WTC11 (cell line): ENCODE measurements around the gene STARD7. TPM values are rescaled to one million over a fixed set of nuclear protein-coding genes. Genes with fewer than 3 reads are reported as not detected.

ENCODE experiments used
- ATAC-seq: fragments of 200-7000 bp; cut with Tn5 transposase; 2 replicates; pipeline ENCODE4 v1.10.0; 2021; ENCODE audit warnings: mild to moderate bottlenecking, moderate library complexity
- CTCF ChIA-PET: fragments of 300-600 bp; sonication (Branson Sonifier 250); formaldehyde crosslinking; loops from one replicate; lab custom pipeline; 2021; ENCODE audit warnings: antibody characterized with exemption; lab: Charles Lee
- POLR2A ChIA-PET: fragments of 350-600 bp; sonication (Branson Sonifier 250); formaldehyde crosslinking; loops from one replicate; lab custom pipeline; 2021; ENCODE audit warnings: antibody characterized with exemption; lab: Charles Lee
- DNase-seq: peaks from one replicate; pipeline ENCODE4 v3.0.0; 2021; ENCODE audit warnings: low spot score
- H3K27ac Mint-ChIP-seq: 2 replicates; pipeline ENCODE4 v1.8.0; 2021; ENCODE audit warnings: mixed read lengths
- H3K27me3 Mint-ChIP-seq: 2 replicates; pipeline ENCODE4 v1.8.0; 2021; ENCODE audit warnings: low read depth, mild to moderate bottlenecking, moderate library complexity, mixed read lengths
- H3K36me3 Mint-ChIP-seq: 2 replicates; pipeline ENCODE4 v1.8.0; 2021; ENCODE audit warnings: mixed read lengths
- H3K4me1 Mint-ChIP-seq: 2 replicates; pipeline ENCODE4 v1.8.0; 2022; ENCODE audit warnings: mixed read lengths
- H3K4me3 Mint-ChIP-seq: 2 replicates; pipeline ENCODE4 v1.8.0; 2021; ENCODE audit warnings: mild to moderate bottlenecking, moderate library complexity, mixed read lengths
- H3K9me3 Mint-ChIP-seq: 2 replicates; pipeline ENCODE4 v1.8.0; 2021; ENCODE audit warnings: mixed read lengths
- FOXP1 ChIP-seq: sonication (generic); formaldehyde crosslinking; IDR thresholded peaks from 2 replicates; pipeline ENCODE4 v1.8.0; 2022; ENCODE audit warnings: missing genetic modification reagents, mild to moderate bottlenecking, moderate library complexity, borderline replicate concordance
- GABPB1 ChIP-seq: sonication (generic); formaldehyde crosslinking; IDR thresholded peaks from 2 replicates; pipeline ENCODE4 v1.8.1; 2023; ENCODE audit warnings: mild to moderate bottlenecking, missing genetic modification reagents
- HMGA2 ChIP-seq: fragments of 250-450 bp; sonication (Bioruptor Pico); IDR thresholded peaks from 2 replicates; pipeline ENCODE4 v1.4.0; 2021; ENCODE audit warnings: mild to moderate bottlenecking, moderate library complexity
- IRF2 ChIP-seq: sonication (generic); formaldehyde crosslinking; IDR thresholded peaks from 2 replicates; pipeline ENCODE4 v1.8.0; 2022; ENCODE audit warnings: low read depth, missing genetic modification reagents, borderline replicate concordance
- MYBL2 ChIP-seq: sonication (generic); formaldehyde crosslinking; IDR thresholded peaks from 2 replicates; pipeline ENCODE4 v1.8.1; 2023; ENCODE audit warnings: mild to moderate bottlenecking, moderate library complexity, missing genetic modification reagents
- NR1H2 ChIP-seq: sonication (generic); formaldehyde crosslinking; IDR thresholded peaks from 2 replicates; pipeline ENCODE4 v1.9.0; 2021; ENCODE audit warnings: mild to moderate bottlenecking, moderate library complexity, missing genetic modification reagents
- NR2C2 ChIP-seq: sonication (generic); formaldehyde crosslinking; IDR thresholded peaks from 2 replicates; pipeline ENCODE4 v1.8.0; 2022; ENCODE audit warnings: mild to moderate bottlenecking, missing genetic modification reagents
- PRRX2 ChIP-seq: fragments of 250-450 bp; sonication (Bioruptor Pico); IDR thresholded peaks from 2 replicates; pipeline ENCODE4 v1.8.0; 2021; ENCODE audit warnings: mild to moderate bottlenecking
- RORB ChIP-seq: fragments of 250-450 bp; sonication (Bioruptor Pico); IDR thresholded peaks from 2 replicates; pipeline ENCODE4 v1.9.0; 2021; ENCODE audit warnings: mild to moderate bottlenecking
- SMAD3 ChIP-seq: sonication (generic); formaldehyde crosslinking; IDR thresholded peaks from 2 replicates; pipeline ENCODE4 v1.8.0; 2022; ENCODE audit warnings: missing genetic modification reagents, mild to moderate bottlenecking, borderline replicate concordance
- SP1 ChIP-seq: sonication (generic); formaldehyde crosslinking; conservative IDR thresholded peaks from 2 replicates; pipeline ENCODE4 v1.8.1; 2022; ENCODE audit warnings: missing genetic modification reagents
- TEAD1 ChIP-seq: sonication (generic); formaldehyde crosslinking; IDR thresholded peaks from 2 replicates; pipeline ENCODE4 v1.8.0; 2022; ENCODE audit warnings: mild to moderate bottlenecking, missing genetic modification reagents
- TEAD4 ChIP-seq: sonication (generic); formaldehyde crosslinking; IDR thresholded peaks from 2 replicates; pipeline ENCODE4 v1.8.0; 2022; ENCODE audit warnings: mild to moderate bottlenecking, missing genetic modification reagents
- ZBTB21 ChIP-seq: sonication (generic); formaldehyde crosslinking; IDR thresholded peaks from 2 replicates; pipeline ENCODE4 v1.8.1; 2023; ENCODE audit warnings: mild to moderate bottlenecking, missing genetic modification reagents, borderline replicate concordance
- ZNF138 ChIP-seq: sonication (generic); formaldehyde crosslinking; conservative IDR thresholded peaks from 2 replicates; pipeline ENCODE4 v1.8.1; 2022; ENCODE audit warnings: mild to moderate bottlenecking, moderate library complexity, missing genetic modification reagents
- ZNF416 ChIP-seq: fragments of 250-450 bp; sonication (Bioruptor Pico); IDR thresholded peaks from 2 replicates; pipeline ENCODE4 v1.9.0; 2021; ENCODE audit warnings: mild to moderate bottlenecking, inconsistent platforms
- ZNF423 ChIP-seq: fragments of 250-450 bp; sonication (Bioruptor Pico); IDR thresholded peaks from 2 replicates; pipeline ENCODE4 v2.1.2; 2022; ENCODE audit warnings: mild to moderate bottlenecking, moderate library complexity
- total RNA-seq: library from RNA; stranded (reverse); gene quantifications from 3 replicates; pipeline ENCODE4 v1.2.3, GENCODE V29; 2021
- TF ChIP-seq, protein P1 (sequence below): sonication (generic); formaldehyde crosslinking; IDR thresholded peaks from 2 replicates; pipeline ENCODE4 v1.8.1; 2023; ENCODE audit warnings: mild to moderate bottlenecking, missing genetic modification reagents
- TF ChIP-seq, protein P2 (sequence below): fragments of 250-450 bp; sonication (Bioruptor Pico); IDR thresholded peaks from 2 replicates; pipeline ENCODE4 v1.9.0; 2021; ENCODE audit warnings: mild to moderate bottlenecking
- TF ChIP-seq, protein P3 (sequence below): sonication (generic); formaldehyde crosslinking; IDR thresholded peaks from 2 replicates; pipeline ENCODE4 v1.8.1; 2022; ENCODE audit warnings: mild to moderate bottlenecking, moderate library complexity, missing genetic modification reagents
- TF ChIP-seq, protein P4 (sequence below): fragments of 250-450 bp; sonication (Bioruptor Pico); IDR thresholded peaks from 2 replicates; pipeline ENCODE4 v1.8.0; 2021; ENCODE audit warnings: mild to moderate bottlenecking
- TF ChIP-seq, protein P5 (sequence below): fragments of 250-450 bp; sonication (Bioruptor Pico); conservative IDR thresholded peaks from 2 replicates; pipeline ENCODE4 v1.9.0; 2021; ENCODE audit warnings: mild to moderate bottlenecking
- TF ChIP-seq, protein P6 (sequence below): sonication (generic); formaldehyde crosslinking; IDR thresholded peaks from 2 replicates; pipeline ENCODE4 v1.8.1; 2022; ENCODE audit warnings: mild to moderate bottlenecking, missing genetic modification reagents, moderate library complexity, borderline replicate concordance
- TF ChIP-seq, protein P7 (sequence below): sonication (generic); formaldehyde crosslinking; IDR thresholded peaks from 2 replicates; pipeline ENCODE4 v1.8.0; 2022; ENCODE audit warnings: mild to moderate bottlenecking, missing genetic modification reagents
- TF ChIP-seq, protein P8 (sequence below): fragments of 200-600 bp; IDR thresholded peaks from 2 replicates; pipeline ENCODE4 v1.8.0; 2022; ENCODE audit warnings: antibody characterized with exemption

STARD7 gene
- total RNA-seq, 1 experiment from 2014 or later: 217 TPM

DNA sequence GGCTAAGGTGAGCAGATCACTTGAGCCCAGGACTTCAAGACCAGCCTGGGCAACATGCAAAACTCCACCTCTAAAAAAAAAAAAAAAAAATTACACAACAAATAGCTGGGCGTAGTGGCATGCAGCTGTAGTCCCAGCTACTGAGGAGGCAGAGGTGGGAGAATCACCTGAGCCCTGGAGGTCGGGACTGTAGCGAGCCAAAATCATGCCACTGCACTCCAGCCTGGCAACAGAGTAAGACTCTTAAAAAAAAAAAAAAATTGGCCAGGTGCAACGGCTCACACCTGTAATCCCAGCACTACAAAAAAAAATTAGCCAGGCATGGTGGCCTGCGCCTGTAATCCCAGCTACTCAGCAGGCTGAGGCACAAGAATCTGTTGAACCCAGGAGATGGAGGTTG, 7.3 kb downstream of the STARD7 start (continued):
- TF ChIP-seq FOXP1 (CRISPR knock-in tag): no peak
- TF ChIP-seq HMGA2 (CRISPR knock-in tag): no peak
- no peak for TF ChIP-seq TEAD4 (CRISPR knock-in tag)
- TF ChIP-seq, protein P1, sequence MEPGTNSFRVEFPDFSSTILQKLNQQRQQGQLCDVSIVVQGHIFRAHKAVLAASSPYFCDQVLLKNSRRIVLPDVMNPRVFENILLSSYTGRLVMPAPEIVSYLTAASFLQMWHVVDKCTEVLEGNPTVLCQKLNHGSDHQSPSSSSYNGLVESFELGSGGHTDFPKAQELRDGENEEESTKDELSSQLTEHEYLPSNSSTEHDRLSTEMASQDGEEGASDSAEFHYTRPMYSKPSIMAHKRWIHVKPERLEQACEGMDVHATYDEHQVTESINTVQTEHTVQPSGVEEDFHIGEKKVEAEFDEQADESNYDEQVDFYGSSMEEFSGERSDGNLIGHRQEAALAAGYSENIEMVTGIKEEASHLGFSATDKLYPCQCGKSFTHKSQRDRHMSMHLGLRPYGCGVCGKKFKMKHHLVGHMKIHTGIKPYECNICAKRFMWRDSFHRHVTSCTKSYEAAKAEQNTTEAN (CRISPR knock-in tag): no peak
- no peak for TF ChIP-seq ZNF423
- TF ChIP-seq MYBL2 (CRISPR knock-in tag): no peak
- TF ChIP-seq SMAD3: no peak
- TF ChIP-seq, protein P2, sequence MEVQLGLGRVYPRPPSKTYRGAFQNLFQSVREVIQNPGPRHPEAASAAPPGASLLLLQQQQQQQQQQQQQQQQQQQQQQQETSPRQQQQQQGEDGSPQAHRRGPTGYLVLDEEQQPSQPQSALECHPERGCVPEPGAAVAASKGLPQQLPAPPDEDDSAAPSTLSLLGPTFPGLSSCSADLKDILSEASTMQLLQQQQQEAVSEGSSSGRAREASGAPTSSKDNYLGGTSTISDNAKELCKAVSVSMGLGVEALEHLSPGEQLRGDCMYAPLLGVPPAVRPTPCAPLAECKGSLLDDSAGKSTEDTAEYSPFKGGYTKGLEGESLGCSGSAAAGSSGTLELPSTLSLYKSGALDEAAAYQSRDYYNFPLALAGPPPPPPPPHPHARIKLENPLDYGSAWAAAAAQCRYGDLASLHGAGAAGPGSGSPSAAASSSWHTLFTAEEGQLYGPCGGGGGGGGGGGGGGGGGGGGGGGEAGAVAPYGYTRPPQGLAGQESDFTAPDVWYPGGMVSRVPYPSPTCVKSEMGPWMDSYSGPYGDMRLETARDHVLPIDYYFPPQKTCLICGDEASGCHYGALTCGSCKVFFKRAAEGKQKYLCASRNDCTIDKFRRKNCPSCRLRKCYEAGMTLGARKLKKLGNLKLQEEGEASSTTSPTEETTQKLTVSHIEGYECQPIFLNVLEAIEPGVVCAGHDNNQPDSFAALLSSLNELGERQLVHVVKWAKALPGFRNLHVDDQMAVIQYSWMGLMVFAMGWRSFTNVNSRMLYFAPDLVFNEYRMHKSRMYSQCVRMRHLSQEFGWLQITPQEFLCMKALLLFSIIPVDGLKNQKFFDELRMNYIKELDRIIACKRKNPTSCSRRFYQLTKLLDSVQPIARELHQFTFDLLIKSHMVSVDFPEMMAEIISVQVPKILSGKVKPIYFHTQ (CRISPR knock-in tag): no peak
- no peak for TF ChIP-seq ZBTB21 (CRISPR knock-in tag)
- TF ChIP-seq, all 79 proteins: peak for 0

DNA sequence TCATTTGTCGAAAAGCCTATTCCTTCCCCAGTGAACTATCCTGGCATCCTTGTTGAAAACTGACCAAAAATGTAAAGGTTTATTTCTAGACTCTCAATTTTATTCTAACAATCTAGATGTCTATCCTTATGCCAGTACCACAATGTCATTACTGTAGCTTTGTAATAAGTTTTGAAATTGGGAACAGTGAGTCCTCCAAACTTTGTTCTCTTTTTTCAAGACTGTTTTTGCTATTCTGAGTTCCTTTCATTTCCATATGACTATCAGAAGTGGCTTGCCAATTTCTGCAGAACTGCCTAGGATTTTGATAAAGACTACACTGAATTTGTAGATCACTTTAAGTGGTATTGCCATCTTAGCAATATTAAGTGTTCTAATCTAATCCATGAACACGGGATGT, 9.7 kb downstream of the STARD7 start:
- Mint-ChIP-seq H3K9me3 (no peaks in the 10 kb centered on the region), H3K27me3 (no peaks in the 10 kb centered on the region), H3K4me3 (no peak overlapping the region), H3K4me1 (peaks cover 41% of the 10 kb centered on the region), H3K36me3 (peaks cover 18% of the 10 kb centered on the region), H3K27ac (no peak overlapping the region)
- no peak for DNase-seq
- CTCF ChIA-PET: interaction anchor here (1.0 kb wide), 1 partner anchor 25 kb away, joined by 4 read pairs; no protein-coding TSS in a partner anchor
- POLR2A ChIA-PET: no interaction called here
- no peak for ATAC-seq
- TF ChIP-seq ZNF416 (CRISPR knock-in tag) (no peak), RORB (no peak), ZNF138 (CRISPR knock-in tag) (no peak), NR1H2 (CRISPR knock-in tag) (no peak), SP1 (CRISPR knock-in tag) (no peak), GABPB1 (CRISPR knock-in tag) (no peak), TEAD4 (CRISPR knock-in tag) (no peak), IRF2 (CRISPR knock-in tag) (no peak), TEAD1 (CRISPR knock-in tag) (no peak), NR2C2 (CRISPR knock-in tag) (no peak), PRRX2 (CRISPR knock-in tag) (no peak)
- TF ChIP-seq, protein P3, sequence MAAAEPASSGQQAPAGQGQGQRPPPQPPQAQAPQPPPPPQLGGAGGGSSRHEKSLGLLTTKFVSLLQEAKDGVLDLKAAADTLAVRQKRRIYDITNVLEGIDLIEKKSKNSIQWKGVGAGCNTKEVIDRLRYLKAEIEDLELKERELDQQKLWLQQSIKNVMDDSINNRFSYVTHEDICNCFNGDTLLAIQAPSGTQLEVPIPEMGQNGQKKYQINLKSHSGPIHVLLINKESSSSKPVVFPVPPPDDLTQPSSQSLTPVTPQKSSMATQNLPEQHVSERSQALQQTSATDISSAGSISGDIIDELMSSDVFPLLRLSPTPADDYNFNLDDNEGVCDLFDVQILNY (CRISPR knock-in tag): no peak
- TF ChIP-seq, protein P4, sequence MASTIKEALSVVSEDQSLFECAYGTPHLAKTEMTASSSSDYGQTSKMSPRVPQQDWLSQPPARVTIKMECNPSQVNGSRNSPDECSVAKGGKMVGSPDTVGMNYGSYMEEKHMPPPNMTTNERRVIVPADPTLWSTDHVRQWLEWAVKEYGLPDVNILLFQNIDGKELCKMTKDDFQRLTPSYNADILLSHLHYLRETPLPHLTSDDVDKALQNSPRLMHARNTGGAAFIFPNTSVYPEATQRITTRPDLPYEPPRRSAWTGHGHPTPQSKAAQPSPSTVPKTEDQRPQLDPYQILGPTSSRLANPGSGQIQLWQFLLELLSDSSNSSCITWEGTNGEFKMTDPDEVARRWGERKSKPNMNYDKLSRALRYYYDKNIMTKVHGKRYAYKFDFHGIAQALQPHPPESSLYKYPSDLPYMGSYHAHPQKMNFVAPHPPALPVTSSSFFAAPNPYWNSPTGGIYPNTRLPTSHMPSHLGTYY (CRISPR knock-in tag): no peak
- TF ChIP-seq, protein P5, sequence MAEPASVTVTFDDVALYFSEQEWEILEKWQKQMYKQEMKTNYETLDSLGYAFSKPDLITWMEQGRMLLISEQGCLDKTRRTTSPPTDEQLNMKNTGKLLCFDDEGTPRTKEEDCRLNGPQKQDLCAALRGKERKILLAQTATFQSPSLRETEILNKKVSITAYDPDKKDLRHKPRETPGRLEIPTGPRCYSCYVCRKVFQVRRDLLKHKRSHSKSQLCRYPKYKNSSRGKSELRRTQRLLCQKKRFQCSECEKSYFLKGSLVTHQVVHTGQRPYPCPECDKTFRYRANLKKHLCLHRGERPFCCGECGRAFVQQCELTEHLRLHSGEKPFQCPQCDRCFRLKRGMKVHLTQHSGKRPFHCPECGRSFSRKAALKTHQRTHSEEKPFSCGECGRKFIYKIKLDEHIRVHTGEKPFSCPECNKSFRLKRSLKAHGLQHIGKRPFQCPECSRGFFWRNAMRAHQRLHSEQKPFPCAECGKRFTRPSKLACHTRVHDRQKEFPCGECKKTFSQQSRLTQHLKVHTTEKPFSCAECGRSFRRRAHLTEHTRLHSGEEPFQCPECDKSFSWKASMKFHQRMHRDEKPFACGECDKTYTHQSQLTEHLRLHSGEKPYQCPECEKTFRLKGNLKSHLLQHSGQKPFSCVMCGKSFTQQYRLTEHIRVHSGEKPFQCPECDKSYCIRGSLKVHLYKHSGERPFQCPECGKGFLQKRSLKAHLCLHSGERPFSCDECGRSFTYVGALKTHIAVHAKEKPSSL: no peak
- TF ChIP-seq, protein P6, sequence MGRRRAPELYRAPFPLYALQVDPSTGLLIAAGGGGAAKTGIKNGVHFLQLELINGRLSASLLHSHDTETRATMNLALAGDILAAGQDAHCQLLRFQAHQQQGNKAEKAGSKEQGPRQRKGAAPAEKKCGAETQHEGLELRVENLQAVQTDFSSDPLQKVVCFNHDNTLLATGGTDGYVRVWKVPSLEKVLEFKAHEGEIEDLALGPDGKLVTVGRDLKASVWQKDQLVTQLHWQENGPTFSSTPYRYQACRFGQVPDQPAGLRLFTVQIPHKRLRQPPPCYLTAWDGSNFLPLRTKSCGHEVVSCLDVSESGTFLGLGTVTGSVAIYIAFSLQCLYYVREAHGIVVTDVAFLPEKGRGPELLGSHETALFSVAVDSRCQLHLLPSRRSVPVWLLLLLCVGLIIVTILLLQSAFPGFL (CRISPR knock-in tag): no peak
- TF ChIP-seq, protein P7, sequence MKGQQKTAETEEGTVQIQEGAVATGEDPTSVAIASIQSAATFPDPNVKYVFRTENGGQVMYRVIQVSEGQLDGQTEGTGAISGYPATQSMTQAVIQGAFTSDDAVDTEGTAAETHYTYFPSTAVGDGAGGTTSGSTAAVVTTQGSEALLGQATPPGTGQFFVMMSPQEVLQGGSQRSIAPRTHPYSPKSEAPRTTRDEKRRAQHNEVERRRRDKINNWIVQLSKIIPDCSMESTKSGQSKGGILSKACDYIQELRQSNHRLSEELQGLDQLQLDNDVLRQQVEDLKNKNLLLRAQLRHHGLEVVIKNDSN (CRISPR knock-in tag): no peak
- TF ChIP-seq, protein P8, sequence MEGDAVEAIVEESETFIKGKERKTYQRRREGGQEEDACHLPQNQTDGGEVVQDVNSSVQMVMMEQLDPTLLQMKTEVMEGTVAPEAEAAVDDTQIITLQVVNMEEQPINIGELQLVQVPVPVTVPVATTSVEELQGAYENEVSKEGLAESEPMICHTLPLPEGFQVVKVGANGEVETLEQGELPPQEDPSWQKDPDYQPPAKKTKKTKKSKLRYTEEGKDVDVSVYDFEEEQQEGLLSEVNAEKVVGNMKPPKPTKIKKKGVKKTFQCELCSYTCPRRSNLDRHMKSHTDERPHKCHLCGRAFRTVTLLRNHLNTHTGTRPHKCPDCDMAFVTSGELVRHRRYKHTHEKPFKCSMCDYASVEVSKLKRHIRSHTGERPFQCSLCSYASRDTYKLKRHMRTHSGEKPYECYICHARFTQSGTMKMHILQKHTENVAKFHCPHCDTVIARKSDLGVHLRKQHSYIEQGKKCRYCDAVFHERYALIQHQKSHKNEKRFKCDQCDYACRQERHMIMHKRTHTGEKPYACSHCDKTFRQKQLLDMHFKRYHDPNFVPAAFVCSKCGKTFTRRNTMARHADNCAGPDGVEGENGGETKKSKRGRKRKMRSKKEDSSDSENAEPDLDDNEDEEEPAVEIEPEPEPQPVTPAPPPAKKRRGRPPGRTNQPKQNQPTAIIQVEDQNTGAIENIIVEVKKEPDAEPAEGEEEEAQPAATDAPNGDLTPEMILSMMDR: no peak
